Measurements from ENCODE around the gene CD22.

The CD22 gene

GRCh38 chr19:35314858-35315470 is 14.0 kb upstream of the CD22 start:
- no peaks in the 10 kb centered on the region for H3K79me2 ChIP-seq
- no peaks in the 10 kb centered on the region for H3K9me3 ChIP-seq (ENCODE audit: control insufficient read depth, low read length)
- no peak overlapping the region for H3K4me3 ChIP-seq (ENCODE audit: low read depth, low read length)
- no peak overlapping the region for H3K9ac ChIP-seq
- no peak overlapping the region for H2AFZ ChIP-seq
- H3K27me3 ChIP-seq (ENCODE audit: control insufficient read depth, insufficient read depth, low read length), result no peaks in the 10 kb centered on the region
- H3K27ac ChIP-seq, result no peak overlapping the region
- H3K4me1 ChIP-seq, result no peaks in the 10 kb centered on the region
- H3K4me2 ChIP-seq (ENCODE audit: low read length), result no peak overlapping the region
- no peaks in the 10 kb centered on the region for H3K36me3 ChIP-seq (ENCODE audit: control insufficient read depth, insufficient read depth, low read length)
- TF ChIP-seq CTCF (IDR thresholded peaks at IDR 0.05), result no peak

- Histone ChIP-seq H3K4me1 (no peaks in the 10 kb centered on the region), H3K27me3 (ENCODE audit: control insufficient read depth, insufficient read depth, low read length) (no peaks in the 10 kb centered on the region), H3K79me2 (no peaks in the 10 kb centered on the region), H3K36me3 (ENCODE audit: control insufficient read depth, insufficient read depth, low read length) (no peaks in the 10 kb centered on the region), H3K9ac (no peak overlapping the region), H3K4me2 (ENCODE audit: low read length) (no peak overlapping the region), H2AFZ (no peak overlapping the region), H3K27ac (no peak overlapping the region), H3K9me3 (ENCODE audit: control insufficient read depth, low read length) (no peaks in the 10 kb centered on the region), H3K4me3 (ENCODE audit: low read depth, low read length) (no peak overlapping the region)
- no peak for TF ChIP-seq CTCF (IDR thresholded peaks at IDR 0.05)
These were observed 13.1 kb upstream of the CD22 start for GRCh38 chr19:35315883-35316282.

GRCh38 chr19:35316560-35316959 is 12.4 kb upstream of the CD22 start:
- no peak for TF ChIP-seq CTCF (IDR thresholded peaks at IDR 0.05)
- Histone ChIP-seq H2AFZ (no peak overlapping the region), H3K27me3 (ENCODE audit: control insufficient read depth, insufficient read depth, low read length) (no peaks in the 10 kb centered on the region), H3K4me1 (no peaks in the 10 kb centered on the region), H3K79me2 (no peaks in the 10 kb centered on the region), H3K27ac (no peak overlapping the region), H3K9ac (no peak overlapping the region), H3K4me3 (ENCODE audit: low read depth, low read length) (no peak overlapping the region), H3K9me3 (ENCODE audit: control insufficient read depth, low read length) (no peaks in the 10 kb centered on the region), H3K4me2 (ENCODE audit: low read length) (no peak overlapping the region), H3K36me3 (ENCODE audit: control insufficient read depth, insufficient read depth, low read length) (no peaks in the 10 kb centered on the region)

GRCh38 chr19:35317464-35318043 is 11.4 kb upstream of the CD22 start:
- Histone ChIP-seq H3K36me3 (ENCODE audit: control insufficient read depth, insufficient read depth, low read length) (no peaks in the 10 kb centered on the region), H3K4me1 (no peaks in the 10 kb centered on the region), H3K79me2 (no peaks in the 10 kb centered on the region), H3K27ac (no peak overlapping the region), H3K4me3 (ENCODE audit: low read depth, low read length) (no peak overlapping the region), H3K4me2 (ENCODE audit: low read length) (no peak overlapping the region), H3K9ac (no peak overlapping the region), H2AFZ (no peak overlapping the region), H3K27me3 (ENCODE audit: control insufficient read depth, insufficient read depth, low read length) (no peaks in the 10 kb centered on the region), H3K9me3 (ENCODE audit: control insufficient read depth, low read length) (no peaks in the 10 kb centered on the region)
- no peak for TF ChIP-seq CTCF (IDR thresholded peaks at IDR 0.05)
